Retinal pigment epithelial cell (primary cell): ENCODE data around the gene DIDO1.

Experiments used
- DNase-seq: peaks from one replicate; pipeline ENCODE4 v3.0.0-alpha.2; 2010; ENCODE audit warnings: low read depth
- H3K4me3 ChIP-seq: 2 replicates; pipeline ENCODE4 v1.5.1; 2011; ENCODE audit warnings: mild to moderate bottlenecking, low read length, control low read depth, moderate library complexity
- CTCF ChIP-seq: conservative IDR thresholded peaks from 2 replicates; pipeline ENCODE4 v1.5.1; 2011; ENCODE audit warnings: low read depth, low read length, control low read depth, inconsistent platforms

DIDO1 gene

GRCh38 chr20:62906209-62906608 lies 20.1 kb downstream of the DIDO1 start:
- no peak for TF ChIP-seq CTCF

GRCh38 chr20:62905536-62906117 lies 20.7 kb downstream of the DIDO1 start:
- H3K4me3 ChIP-seq, result no peak overlapping the region
- DNase-seq, result no peak
- TF ChIP-seq CTCF, result no peak

More at GRCh38 chr20:62906209-62906608, 20.1 kb downstream of the DIDO1 start:
- DNase-seq, result no peak
- H3K4me3 ChIP-seq, result no peak overlapping the region

GRCh38 chr20:62902926-62903615 lies 23.2 kb downstream of the DIDO1 start:
- DNase-seq, result no peak
- no peak for TF ChIP-seq CTCF
- no peak overlapping the region for H3K4me3 ChIP-seq

- no peak overlapping the region for H3K4me3 ChIP-seq
- TF ChIP-seq CTCF, result no peak
- no peak for DNase-seq
Observed at GRCh38 chr20:62901891-62902290, 24.4 kb downstream of the DIDO1 start.

GRCh38 chr20:62900692-62901584 lies 25.4 kb downstream of the DIDO1 start:
- TF ChIP-seq CTCF, result peak; percentile 39
- H3K4me3 ChIP-seq, result no peak overlapping the region
- DNase-seq, result no peak

- no peak overlapping the region for H3K4me3 ChIP-seq
- no peak for DNase-seq
- TF ChIP-seq CTCF, result peak; percentile 90
Observed at GRCh38 chr20:62900052-62900691, 26.1 kb downstream of the DIDO1 start.
